COLO668 (cell line): ENCODE results near the gene CCDC71L.

ENCODE experiments used
- DNase-seq: peaks from one replicate; lab custom pipeline; 2025; ENCODE audit not compliant: unreplicated experiment; lab: John Stamatoyannopoulos, UW

CCDC71L gene

GRCh38 chr7:106609416-106609815 lies 51.5 kb downstream of the CCDC71L start:
- DNase-seq = no peak

GRCh38 chr7:106608661-106609060 lies 52.3 kb downstream of the CCDC71L start:
- no peak for DNase-seq
